HepG2 (cell line): ENCODE measurements around the gene CACNA1I. TPM values are rescaled to one million over a fixed set of nuclear protein-coding genes. Genes with fewer than 3 reads are reported as not detected.

Experiments used
- AFF4 ChIP-seq: sonication (generic); formaldehyde crosslinking; IDR thresholded peaks from 2 replicates; pipeline ENCODE4 v1.4.0; 2020; ENCODE audit warnings: missing genetic modification reagents
- BCL6 ChIP-seq: IDR thresholded peaks from 2 replicates; pipeline ENCODE4 v1.6.1; 2016; ENCODE audit warnings: missing genetic modification reagents, missing compliant biosample characterization
- DZIP1 ChIP-seq: sonication (generic); formaldehyde crosslinking; IDR thresholded peaks from 2 replicates; pipeline ENCODE4 v1.5.0; 2020; ENCODE audit warnings: mild to moderate bottlenecking, missing genetic modification reagents
- FOXM1 ChIP-seq: sonication (generic); formaldehyde crosslinking; IDR thresholded peaks from 2 replicates; pipeline ENCODE4 v1.5.0; 2020; ENCODE audit warnings: missing genetic modification reagents
- HNRNPL ChIP-seq: fragments of 200-400 bp; formaldehyde crosslinking; IDR thresholded peaks from 2 replicates; pipeline ENCODE4 v1.6.1; 2017; ENCODE audit warnings: mild to moderate bottlenecking, low read depth, low read length
- KDM5A ChIP-seq: fragments of 200-600 bp; sonication (generic); IDR thresholded peaks from 2 replicates; pipeline ENCODE4 v1.7.0; 2018; ENCODE audit warnings: antibody characterized with exemption, mild to moderate bottlenecking, low read length, borderline replicate concordance
- KDM6A ChIP-seq: IDR thresholded peaks from 2 replicates; pipeline ENCODE4 v1.6.1; 2016; ENCODE audit warnings: low read depth
- PRPF4 ChIP-seq: fragments of 200-400 bp; formaldehyde crosslinking; IDR thresholded peaks from 2 replicates; pipeline ENCODE4 v1.6.1; 2016; ENCODE audit warnings: low read length, low read depth; ENCODE audit not compliant: poor library complexity, severe bottlenecking
- PTBP1 ChIP-seq: fragments of 200-400 bp; formaldehyde crosslinking; IDR thresholded peaks from 2 replicates; pipeline ENCODE4 v1.6.1; 2018; ENCODE audit warnings: low read length, low read depth; ENCODE audit not compliant: poor library complexity, severe bottlenecking
- STAT5B ChIP-seq: sonication (generic); formaldehyde crosslinking; IDR thresholded peaks from 2 replicates; pipeline ENCODE4 v1.4.0; 2020; ENCODE audit warnings: missing genetic modification reagents
- TBX2 ChIP-seq: sonication (generic); formaldehyde crosslinking; IDR thresholded peaks from 2 replicates; pipeline ENCODE4 v1.5.0; 2020; ENCODE audit warnings: missing genetic modification reagents, mild to moderate bottlenecking, borderline replicate concordance
- TMF1 ChIP-seq: sonication (generic); formaldehyde crosslinking; IDR thresholded peaks from 2 replicates; pipeline ENCODE4 v1.8.1; 2022; ENCODE audit warnings: low read depth, missing genetic modification reagents
- ZBTB10 ChIP-seq: sonication (generic); formaldehyde crosslinking; IDR thresholded peaks from 2 replicates; pipeline ENCODE4 v1.4.0; 2020; ENCODE audit warnings: missing genetic modification reagents, borderline replicate concordance
- ZKSCAN1 ChIP-seq: fragments of 150-350 bp; IDR thresholded peaks from 2 replicates; pipeline ENCODE4 v1.6.1; 2014; ENCODE audit warnings: low read length
- ZNF160 ChIP-seq: sonication (generic); formaldehyde crosslinking; IDR thresholded peaks from 2 replicates; pipeline ENCODE4 v1.8.0; 2022; ENCODE audit warnings: mild to moderate bottlenecking, inconsistent platforms, missing genetic modification reagents
- ZNF232 ChIP-seq: sonication (generic); formaldehyde crosslinking; IDR thresholded peaks from 2 replicates; pipeline ENCODE4 v1.4.0; 2020; ENCODE audit warnings: missing genetic modification reagents, borderline replicate concordance
- ZNF331 ChIP-seq: sonication (generic); formaldehyde crosslinking; IDR thresholded peaks from 2 replicates; pipeline ENCODE4 v1.4.0; 2020; ENCODE audit warnings: missing genetic modification reagents
- ZNF354B ChIP-seq: sonication (generic); formaldehyde crosslinking; IDR thresholded peaks from 2 replicates; pipeline ENCODE4 v1.8.0; 2022; ENCODE audit warnings: mild to moderate bottlenecking, missing genetic modification reagents
- ZNF562 ChIP-seq: sonication (generic); formaldehyde crosslinking; IDR thresholded peaks from 2 replicates; pipeline ENCODE4 v1.8.0; 2022; ENCODE audit warnings: missing genetic modification reagents, borderline replicate concordance
- ZNF619 ChIP-seq: sonication (generic); formaldehyde crosslinking; IDR thresholded peaks from 2 replicates; pipeline ENCODE4 v1.4.0; 2020; ENCODE audit warnings: mild to moderate bottlenecking, missing genetic modification reagents
- ZNF720 ChIP-seq: sonication (generic); formaldehyde crosslinking; IDR thresholded peaks from 2 replicates; pipeline ENCODE4 v1.4.0; 2020; ENCODE audit warnings: missing genetic modification reagents
- ZNF777 ChIP-seq: sonication (generic); formaldehyde crosslinking; IDR thresholded peaks from 2 replicates; pipeline ENCODE4 v1.4.0; 2020; ENCODE audit warnings: missing genetic modification reagents
- ZNF784 ChIP-seq: sonication (generic); formaldehyde crosslinking; IDR thresholded peaks from 2 replicates; pipeline ENCODE4 v1.5.1; 2020; ENCODE audit warnings: missing genetic modification reagents, mild to moderate bottlenecking, borderline replicate concordance
- polyA plus RNA-seq, 8 experiments: library from polyadenylated mRNA; depleted of rRNA in 3 of 8; stranded (reverse) in 7 of 8; unstranded in 1 of 8; fragments of >200 nt; fragmentation: Illumina TruSeq in 4 of 8; extraction: Trizol in 4 of 8; gene quantifications; 2 replicates each; pipeline versions ENCODE4 v1.2.1 to v1.2.3, GENCODE V29; 2011 to 2016; ENCODE audit warnings: low read depth in 4 of 8, missing spikeins in 1 of 8, mixed read lengths in 1 of 8; ENCODE audit not compliant: insufficient read depth in 1 of 8
- total RNA-seq, 5 experiments: library from RNA; depleted of rRNA; stranded (reverse); fragments of >200 nt; fragmentation: Illumina TruSeq; extraction: Trizol; gene quantifications; 2 replicates each; pipeline ENCODE4 v1.2.3, GENCODE V29; 2016; ENCODE audit warnings: low read depth in 1 of 5

Gene CACNA1I
- total and polyA plus RNA-seq, 2 of the 13 experiments (the other 11 are each of a cell fraction or from before 2014, with no cell fraction given): not detected

- TF ChIP-seq DZIP1 (CRISPR knock-in tag): no peak
- no peak for TF ChIP-seq KDM6A (CRISPR knock-in tag)
- TF ChIP-seq ZNF720 (CRISPR knock-in tag): no peak
- TF ChIP-seq TBX2 (CRISPR knock-in tag): no peak
- no peak for TF ChIP-seq FOXM1
- no peak for TF ChIP-seq ZKSCAN1
- no peak for TF ChIP-seq ZNF777 (CRISPR knock-in tag)
- no peak for TF ChIP-seq AFF4 (CRISPR knock-in tag)
- TF ChIP-seq BCL6 (CRISPR knock-in tag): no peak
- TF ChIP-seq ZNF562 (CRISPR knock-in tag): no peak
- TF ChIP-seq ZBTB10: no peak
- TF ChIP-seq ZNF354B: no peak
- TF ChIP-seq TMF1 (CRISPR knock-in tag): no peak
- TF ChIP-seq ZNF232 (CRISPR knock-in tag): no peak
- TF ChIP-seq ZNF784: no peak
- no peak; the same call in 1 of the 2 replicates for TF ChIP-seq KDM5A
- peak; percentile 10 for TF ChIP-seq PTBP1
- no peak for TF ChIP-seq STAT5B (CRISPR knock-in tag)
- TF ChIP-seq PRPF4: no peak
- TF ChIP-seq ZNF331 (CRISPR knock-in tag): no peak
- TF ChIP-seq ZNF619 (CRISPR knock-in tag): no peak
- no peak for TF ChIP-seq HNRNPL
- no peak for TF ChIP-seq ZNF160 (CRISPR knock-in tag)
Observed at GRCh38 chr22:39529487-39529851, 41.1 kb upstream of the CACNA1I start (continued).
